ENCODE results near the gene IZUMO2.

Gene IZUMO2

DNA sequence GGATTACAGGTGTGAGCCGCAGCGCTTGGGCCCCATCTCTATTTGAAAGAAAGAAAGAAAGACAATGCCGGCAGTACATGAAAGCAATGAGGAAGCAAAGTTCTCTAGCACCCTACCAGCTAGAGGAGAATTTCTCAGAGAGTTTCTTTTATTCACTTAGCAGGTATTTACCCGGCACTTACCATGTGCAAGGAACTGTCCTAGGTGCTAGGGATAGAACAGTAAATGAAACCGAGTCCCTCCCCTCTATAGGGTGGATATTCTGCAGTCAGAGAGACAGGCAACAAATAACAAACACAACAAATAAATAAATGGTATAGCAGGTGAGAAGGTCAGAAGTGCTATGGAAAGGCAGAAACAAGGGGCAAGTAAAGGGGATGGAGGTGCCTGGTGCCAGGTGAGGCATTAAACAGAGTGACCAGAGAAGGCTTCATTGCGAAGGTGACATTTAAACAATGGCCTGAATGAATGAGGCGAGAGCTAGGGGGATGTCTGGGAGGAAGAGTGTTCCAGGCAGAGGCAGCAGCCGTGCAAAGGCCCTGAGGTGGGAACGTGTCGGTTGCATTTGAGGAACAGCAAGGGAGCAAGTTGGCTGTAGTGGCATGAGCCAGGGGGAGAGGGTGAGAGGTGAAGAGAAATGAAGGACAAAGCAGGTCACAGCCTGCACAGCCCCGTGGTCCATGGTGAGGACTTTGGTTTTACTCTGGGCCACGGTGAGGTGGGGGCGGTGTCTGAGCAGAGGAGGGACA lies 29.6 kb upstream of the IZUMO2 start:
- TF ChIP-seq, protein P1, sequence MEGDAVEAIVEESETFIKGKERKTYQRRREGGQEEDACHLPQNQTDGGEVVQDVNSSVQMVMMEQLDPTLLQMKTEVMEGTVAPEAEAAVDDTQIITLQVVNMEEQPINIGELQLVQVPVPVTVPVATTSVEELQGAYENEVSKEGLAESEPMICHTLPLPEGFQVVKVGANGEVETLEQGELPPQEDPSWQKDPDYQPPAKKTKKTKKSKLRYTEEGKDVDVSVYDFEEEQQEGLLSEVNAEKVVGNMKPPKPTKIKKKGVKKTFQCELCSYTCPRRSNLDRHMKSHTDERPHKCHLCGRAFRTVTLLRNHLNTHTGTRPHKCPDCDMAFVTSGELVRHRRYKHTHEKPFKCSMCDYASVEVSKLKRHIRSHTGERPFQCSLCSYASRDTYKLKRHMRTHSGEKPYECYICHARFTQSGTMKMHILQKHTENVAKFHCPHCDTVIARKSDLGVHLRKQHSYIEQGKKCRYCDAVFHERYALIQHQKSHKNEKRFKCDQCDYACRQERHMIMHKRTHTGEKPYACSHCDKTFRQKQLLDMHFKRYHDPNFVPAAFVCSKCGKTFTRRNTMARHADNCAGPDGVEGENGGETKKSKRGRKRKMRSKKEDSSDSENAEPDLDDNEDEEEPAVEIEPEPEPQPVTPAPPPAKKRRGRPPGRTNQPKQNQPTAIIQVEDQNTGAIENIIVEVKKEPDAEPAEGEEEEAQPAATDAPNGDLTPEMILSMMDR (IDR thresholded peaks at IDR 0.05) = no peak
- no peaks in the 10 kb centered on the region for H3K4me1 ChIP-seq (ENCODE audit: control insufficient read depth in 1 of 2, insufficient read depth in 1 of 2, low read depth in 1 of 2, low read length in 1 of 2)
- H3K9me3 ChIP-seq = no peaks in the 10 kb centered on the region
- H3K4me3 ChIP-seq (ENCODE audit: low read depth in 1 of 2, low read length in 1 of 2) = no peak overlapping the region
- no peaks in the 10 kb centered on the region for H3K36me3 ChIP-seq
- H3K27me3 ChIP-seq = no peaks in the 10 kb centered on the region
- no peak overlapping the region for H3K27ac ChIP-seq

DNA sequence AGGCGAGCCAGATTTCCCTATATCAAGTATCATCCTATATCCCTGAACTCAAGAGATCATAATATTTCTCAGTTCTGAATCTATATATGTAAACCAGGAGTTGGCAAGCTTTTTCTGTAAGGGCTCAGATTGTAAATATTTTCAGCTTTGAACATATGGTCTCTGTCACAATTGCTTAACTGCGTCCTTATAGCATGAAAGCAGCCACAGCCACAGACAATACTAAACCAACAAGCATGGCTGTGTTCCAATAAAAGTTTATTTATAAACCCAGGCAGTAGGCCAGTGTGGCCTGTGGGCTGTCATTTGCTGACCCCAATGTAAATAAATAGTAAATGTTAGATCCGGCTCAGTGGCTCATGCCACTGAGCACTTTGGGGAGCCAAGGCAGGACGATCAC lies 28.1 kb upstream of the IZUMO2 start:
- H3K27me3 ChIP-seq = no peaks in the 10 kb centered on the region
- H3K4me3 ChIP-seq (ENCODE audit: low read depth in 1 of 2, low read length in 1 of 2) = no peak overlapping the region
- no peaks in the 10 kb centered on the region for H3K9me3 ChIP-seq
- TF ChIP-seq, protein P1 (IDR thresholded peaks at IDR 0.05) = no peak
- H3K36me3 ChIP-seq = no peaks in the 10 kb centered on the region
- H3K27ac ChIP-seq = no peak overlapping the region
- no peaks in the 10 kb centered on the region for H3K4me1 ChIP-seq (ENCODE audit: control insufficient read depth in 1 of 2, insufficient read depth in 1 of 2, low read depth in 1 of 2, low read length in 1 of 2)

DNA sequence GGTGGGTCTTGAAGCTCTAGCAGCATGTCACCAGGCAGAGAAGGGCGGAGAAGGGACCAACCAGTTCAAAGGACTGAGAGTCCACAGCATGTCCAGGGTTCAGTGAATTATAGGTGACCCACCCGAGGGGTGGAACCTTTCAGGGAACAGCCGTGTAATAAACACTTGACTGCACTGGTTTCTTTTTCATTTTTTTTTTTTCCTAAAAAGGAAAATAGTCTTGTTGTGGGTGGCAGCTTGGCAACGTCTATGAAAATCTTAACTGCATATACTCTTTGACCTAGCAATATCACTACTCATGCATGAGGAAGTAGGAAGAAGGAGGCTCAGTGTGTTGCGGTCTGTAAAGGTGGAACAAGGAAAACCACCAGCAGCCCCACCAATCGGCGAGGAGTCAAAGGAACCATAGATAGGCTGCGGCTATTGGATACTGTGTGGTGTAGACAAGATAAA lies 27.4 kb upstream of the IZUMO2 start:
- no peaks in the 10 kb centered on the region for H3K36me3 ChIP-seq
- H3K4me3 ChIP-seq (ENCODE audit: low read depth in 1 of 2, low read length in 1 of 2) = no peak overlapping the region
- H3K27me3 ChIP-seq = no peaks in the 10 kb centered on the region
- no peaks in the 10 kb centered on the region for H3K9me3 ChIP-seq
- no peak overlapping the region for H3K27ac ChIP-seq
- TF ChIP-seq, protein P1 (IDR thresholded peaks at IDR 0.05) = no peak
- H3K4me1 ChIP-seq (ENCODE audit: control insufficient read depth in 1 of 2, insufficient read depth in 1 of 2, low read depth in 1 of 2, low read length in 1 of 2) = no peaks in the 10 kb centered on the region

DNA sequence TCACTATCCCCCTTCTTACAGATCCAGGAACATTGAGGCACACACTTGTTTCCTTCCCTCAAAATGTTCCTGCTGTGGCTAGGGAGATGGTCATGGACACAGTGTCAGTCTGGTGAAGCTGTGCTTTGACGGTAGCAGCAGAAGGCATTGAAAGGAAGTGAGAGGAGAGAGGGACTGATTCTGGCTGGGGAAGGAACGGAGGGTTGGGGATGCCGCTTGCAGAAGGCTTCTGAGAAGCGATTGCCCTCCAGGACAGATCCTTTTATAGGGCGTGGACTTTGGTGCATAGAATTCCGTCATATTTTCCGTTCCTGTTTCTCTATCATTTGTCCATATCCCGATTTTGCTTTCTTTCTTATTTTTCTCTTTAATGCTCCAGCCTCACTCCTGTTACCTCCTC lies 26.2 kb upstream of the IZUMO2 start:
- Histone ChIP-seq H3K27ac (no peak overlapping the region), H3K9me3 (no peaks in the 10 kb centered on the region), H3K36me3 (no peaks in the 10 kb centered on the region), H3K27me3 (no peaks in the 10 kb centered on the region), H3K4me3 (ENCODE audit: low read depth in 1 of 2, low read length in 1 of 2) (no peak overlapping the region), H3K4me1 (ENCODE audit: control insufficient read depth in 1 of 2, insufficient read depth in 1 of 2, low read depth in 1 of 2, low read length in 1 of 2) (no peaks in the 10 kb centered on the region)
- TF ChIP-seq, protein P1 (IDR thresholded peaks at IDR 0.05) = no peak

DNA sequence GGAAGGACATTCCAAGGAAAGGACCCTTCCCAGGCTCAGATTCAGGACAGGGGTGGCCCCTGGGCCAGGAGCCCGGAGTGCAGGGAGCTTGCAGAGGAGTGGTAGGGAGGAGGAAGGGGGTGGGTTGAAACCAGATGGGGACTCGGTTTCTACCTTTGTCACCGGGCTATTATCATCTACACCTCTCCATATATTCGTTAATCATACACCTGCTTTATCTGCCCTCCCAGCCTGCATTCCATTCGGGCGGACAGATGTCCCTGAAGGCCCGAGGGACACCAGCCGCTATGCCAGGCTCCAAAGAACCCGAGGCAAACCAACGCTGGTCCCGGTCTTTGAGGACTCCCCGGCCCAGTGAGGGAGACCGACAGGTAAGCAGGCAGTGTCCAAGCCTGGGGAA lies 24.9 kb upstream of the IZUMO2 start:
- TF ChIP-seq, protein P1 (IDR thresholded peaks at IDR 0.05) = no peak
- Histone ChIP-seq H3K27me3 (no peaks in the 10 kb centered on the region), H3K4me1 (ENCODE audit: control insufficient read depth in 1 of 2, insufficient read depth in 1 of 2, low read depth in 1 of 2, low read length in 1 of 2) (no peaks in the 10 kb centered on the region), H3K4me3 (ENCODE audit: low read depth in 1 of 2, low read length in 1 of 2) (no peak overlapping the region), H3K27ac (no peak overlapping the region), H3K36me3 (no peaks in the 10 kb centered on the region), H3K9me3 (no peaks in the 10 kb centered on the region)
